ENCODE data around the gene SEMA5B. TPM values are rescaled to one million over a fixed set of nuclear protein-coding genes. Genes with fewer than 3 reads are reported as not detected.

SEMA5B gene
- total and polyA plus RNA-seq, 2 experiments from 2014 or later: 8.0 to 26.8 TPM

DNA sequence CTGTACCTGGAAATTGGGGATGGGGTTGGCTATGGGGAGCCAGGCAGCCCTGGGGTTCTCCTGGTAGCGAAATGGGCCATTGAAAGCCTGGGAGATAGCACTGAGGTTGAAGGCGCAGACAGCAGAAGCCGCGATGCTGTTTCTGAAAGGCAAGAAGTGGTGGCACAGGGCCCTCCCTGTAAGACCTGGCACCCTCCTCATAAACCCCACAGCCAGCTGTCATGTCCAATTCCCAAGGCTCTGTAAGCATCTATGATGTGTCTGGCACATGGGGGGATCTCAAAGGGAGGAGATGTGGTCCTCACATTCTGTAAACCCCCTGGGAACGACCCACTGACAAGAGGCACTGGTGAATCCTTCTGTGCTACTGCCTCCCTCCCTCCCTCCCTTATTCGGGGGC is 104.0 kb downstream of the SEMA5B start:
- H2AFZ ChIP-seq: no peak overlapping the region
- no peaks in the 10 kb centered on the region for H3K36me3 Mint-ChIP-seq (ENCODE audit: low read depth)
- no peaks in the 10 kb centered on the region for H3F3A ChIP-seq (replicated peaks; ENCODE audit: low read depth)
- TF ChIP-seq STAT1 (IDR thresholded peaks at IDR 0.05; ENCODE audit: unreplicated experiment): no peak
- TF ChIP-seq, protein P1, sequence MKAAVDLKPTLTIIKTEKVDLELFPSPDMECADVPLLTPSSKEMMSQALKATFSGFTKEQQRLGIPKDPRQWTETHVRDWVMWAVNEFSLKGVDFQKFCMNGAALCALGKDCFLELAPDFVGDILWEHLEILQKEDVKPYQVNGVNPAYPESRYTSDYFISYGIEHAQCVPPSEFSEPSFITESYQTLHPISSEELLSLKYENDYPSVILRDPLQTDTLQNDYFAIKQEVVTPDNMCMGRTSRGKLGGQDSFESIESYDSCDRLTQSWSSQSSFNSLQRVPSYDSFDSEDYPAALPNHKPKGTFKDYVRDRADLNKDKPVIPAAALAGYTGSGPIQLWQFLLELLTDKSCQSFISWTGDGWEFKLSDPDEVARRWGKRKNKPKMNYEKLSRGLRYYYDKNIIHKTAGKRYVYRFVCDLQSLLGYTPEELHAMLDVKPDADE (IDR thresholded peaks at IDR 0.05): no peak
- no peak for TF ChIP-seq ZNF114 (CRISPR knock-in tag; IDR thresholded peaks at IDR 0.05)
- no peak for TF ChIP-seq EZH2phosphoT487 (IDR thresholded peaks at IDR 0.05; ENCODE audit: unreplicated experiment)
- TF ChIP-seq NANOG (IDR thresholded peaks at IDR 0.05; ENCODE audit: borderline replicate concordance): no peak
- TF ChIP-seq, protein P2, sequence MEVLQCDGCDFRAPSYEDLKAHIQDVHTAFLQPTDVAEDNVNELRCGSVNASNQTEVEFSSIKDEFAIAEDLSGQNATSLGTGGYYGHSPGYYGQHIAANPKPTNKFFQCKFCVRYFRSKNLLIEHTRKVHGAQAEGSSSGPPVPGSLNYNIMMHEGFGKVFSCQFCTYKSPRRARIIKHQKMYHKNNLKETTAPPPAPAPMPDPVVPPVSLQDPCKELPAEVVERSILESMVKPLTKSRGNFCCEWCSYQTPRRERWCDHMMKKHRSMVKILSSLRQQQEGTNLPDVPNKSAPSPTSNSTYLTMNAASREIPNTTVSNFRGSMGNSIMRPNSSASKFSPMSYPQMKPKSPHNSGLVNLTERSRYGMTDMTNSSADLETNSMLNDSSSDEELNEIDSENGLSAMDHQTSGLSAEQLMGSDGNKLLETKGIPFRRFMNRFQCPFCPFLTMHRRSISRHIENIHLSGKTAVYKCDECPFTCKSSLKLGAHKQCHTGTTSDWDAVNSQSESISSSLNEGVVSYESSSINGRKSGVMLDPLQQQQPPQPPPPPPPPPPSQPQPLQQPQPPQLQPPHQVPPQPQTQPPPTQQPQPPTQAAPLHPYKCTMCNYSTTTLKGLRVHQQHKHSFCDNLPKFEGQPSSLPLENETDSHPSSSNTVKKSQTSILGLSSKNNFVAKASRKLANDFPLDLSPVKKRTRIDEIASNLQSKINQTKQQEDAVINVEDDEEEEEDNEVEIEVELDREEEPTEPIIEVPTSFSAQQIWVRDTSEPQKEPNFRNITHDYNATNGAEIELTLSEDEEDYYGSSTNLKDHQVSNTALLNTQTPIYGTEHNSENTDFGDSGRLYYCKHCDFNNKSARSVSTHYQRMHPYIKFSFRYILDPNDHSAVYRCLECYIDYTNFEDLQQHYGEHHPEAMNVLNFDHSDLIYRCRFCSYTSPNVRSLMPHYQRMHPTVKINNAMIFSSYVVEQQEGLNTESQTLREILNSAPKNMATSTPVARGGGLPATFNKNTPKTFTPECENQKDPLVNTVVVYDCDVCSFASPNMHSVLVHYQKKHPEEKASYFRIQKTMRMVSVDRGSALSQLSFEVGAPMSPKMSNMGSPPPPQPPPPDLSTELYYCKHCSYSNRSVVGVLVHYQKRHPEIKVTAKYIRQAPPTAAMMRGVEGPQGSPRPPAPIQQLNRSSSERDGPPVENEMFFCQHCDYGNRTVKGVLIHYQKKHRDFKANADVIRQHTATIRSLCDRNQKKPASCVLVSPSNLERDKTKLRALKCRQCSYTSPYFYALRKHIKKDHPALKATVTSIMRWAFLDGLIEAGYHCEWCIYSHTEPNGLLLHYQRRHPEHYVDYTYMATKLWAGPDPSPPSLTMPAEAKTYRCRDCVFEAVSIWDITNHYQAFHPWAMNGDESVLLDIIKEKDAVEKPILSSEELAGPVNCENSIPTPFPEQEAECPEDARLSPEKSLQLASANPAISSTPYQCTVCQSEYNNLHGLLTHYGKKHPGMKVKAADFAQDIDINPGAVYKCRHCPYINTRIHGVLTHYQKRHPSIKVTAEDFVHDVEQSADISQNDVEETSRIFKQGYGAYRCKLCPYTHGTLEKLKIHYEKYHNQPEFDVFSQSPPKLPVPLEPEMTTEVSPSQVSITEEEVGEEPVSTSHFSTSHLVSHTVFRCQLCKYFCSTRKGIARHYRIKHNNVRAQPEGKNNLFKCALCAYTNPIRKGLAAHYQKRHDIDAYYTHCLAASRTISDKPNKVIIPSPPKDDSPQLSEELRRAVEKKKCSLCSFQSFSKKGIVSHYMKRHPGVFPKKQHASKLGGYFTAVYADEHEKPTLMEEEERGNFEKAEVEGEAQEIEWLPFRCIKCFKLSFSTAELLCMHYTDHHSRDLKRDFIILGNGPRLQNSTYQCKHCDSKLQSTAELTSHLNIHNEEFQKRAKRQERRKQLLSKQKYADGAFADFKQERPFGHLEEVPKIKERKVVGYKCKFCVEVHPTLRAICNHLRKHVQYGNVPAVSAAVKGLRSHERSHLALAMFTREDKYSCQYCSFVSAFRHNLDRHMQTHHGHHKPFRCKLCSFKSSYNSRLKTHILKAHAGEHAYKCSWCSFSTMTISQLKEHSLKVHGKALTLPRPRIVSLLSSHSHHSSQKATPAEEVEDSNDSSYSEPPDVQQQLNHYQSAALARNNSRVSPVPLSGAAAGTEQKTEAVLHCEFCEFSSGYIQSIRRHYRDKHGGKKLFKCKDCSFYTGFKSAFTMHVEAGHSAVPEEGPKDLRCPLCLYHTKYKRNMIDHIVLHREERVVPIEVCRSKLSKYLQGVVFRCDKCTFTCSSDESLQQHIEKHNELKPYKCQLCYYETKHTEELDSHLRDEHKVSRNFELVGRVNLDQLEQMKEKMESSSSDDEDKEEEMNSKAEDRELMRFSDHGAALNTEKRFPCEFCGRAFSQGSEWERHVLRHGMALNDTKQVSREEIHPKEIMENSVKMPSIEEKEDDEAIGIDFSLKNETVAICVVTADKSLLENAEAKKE (CRISPR knock-in tag; IDR thresholded peaks at IDR 0.05): no peak
- TF ChIP-seq ZNF331 (CRISPR knock-in tag; IDR thresholded peaks at IDR 0.05; ENCODE audit: low read depth): no peak
- TF ChIP-seq, protein P3, sequence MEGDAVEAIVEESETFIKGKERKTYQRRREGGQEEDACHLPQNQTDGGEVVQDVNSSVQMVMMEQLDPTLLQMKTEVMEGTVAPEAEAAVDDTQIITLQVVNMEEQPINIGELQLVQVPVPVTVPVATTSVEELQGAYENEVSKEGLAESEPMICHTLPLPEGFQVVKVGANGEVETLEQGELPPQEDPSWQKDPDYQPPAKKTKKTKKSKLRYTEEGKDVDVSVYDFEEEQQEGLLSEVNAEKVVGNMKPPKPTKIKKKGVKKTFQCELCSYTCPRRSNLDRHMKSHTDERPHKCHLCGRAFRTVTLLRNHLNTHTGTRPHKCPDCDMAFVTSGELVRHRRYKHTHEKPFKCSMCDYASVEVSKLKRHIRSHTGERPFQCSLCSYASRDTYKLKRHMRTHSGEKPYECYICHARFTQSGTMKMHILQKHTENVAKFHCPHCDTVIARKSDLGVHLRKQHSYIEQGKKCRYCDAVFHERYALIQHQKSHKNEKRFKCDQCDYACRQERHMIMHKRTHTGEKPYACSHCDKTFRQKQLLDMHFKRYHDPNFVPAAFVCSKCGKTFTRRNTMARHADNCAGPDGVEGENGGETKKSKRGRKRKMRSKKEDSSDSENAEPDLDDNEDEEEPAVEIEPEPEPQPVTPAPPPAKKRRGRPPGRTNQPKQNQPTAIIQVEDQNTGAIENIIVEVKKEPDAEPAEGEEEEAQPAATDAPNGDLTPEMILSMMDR (conservative IDR thresholded peaks at IDR 0.05; ENCODE audit: low read depth in 2 of 2): no peak
- TF ChIP-seq, protein P4, sequence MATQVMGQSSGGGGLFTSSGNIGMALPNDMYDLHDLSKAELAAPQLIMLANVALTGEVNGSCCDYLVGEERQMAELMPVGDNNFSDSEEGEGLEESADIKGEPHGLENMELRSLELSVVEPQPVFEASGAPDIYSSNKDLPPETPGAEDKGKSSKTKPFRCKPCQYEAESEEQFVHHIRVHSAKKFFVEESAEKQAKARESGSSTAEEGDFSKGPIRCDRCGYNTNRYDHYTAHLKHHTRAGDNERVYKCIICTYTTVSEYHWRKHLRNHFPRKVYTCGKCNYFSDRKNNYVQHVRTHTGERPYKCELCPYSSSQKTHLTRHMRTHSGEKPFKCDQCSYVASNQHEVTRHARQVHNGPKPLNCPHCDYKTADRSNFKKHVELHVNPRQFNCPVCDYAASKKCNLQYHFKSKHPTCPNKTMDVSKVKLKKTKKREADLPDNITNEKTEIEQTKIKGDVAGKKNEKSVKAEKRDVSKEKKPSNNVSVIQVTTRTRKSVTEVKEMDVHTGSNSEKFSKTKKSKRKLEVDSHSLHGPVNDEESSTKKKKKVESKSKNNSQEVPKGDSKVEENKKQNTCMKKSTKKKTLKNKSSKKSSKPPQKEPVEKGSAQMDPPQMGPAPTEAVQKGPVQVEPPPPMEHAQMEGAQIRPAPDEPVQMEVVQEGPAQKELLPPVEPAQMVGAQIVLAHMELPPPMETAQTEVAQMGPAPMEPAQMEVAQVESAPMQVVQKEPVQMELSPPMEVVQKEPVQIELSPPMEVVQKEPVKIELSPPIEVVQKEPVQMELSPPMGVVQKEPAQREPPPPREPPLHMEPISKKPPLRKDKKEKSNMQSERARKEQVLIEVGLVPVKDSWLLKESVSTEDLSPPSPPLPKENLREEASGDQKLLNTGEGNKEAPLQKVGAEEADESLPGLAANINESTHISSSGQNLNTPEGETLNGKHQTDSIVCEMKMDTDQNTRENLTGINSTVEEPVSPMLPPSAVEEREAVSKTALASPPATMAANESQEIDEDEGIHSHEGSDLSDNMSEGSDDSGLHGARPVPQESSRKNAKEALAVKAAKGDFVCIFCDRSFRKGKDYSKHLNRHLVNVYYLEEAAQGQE (IDR thresholded peaks at IDR 0.05; ENCODE audit: unreplicated experiment): no peak
- TF ChIP-seq POLR2AphosphoS5 (IDR thresholded peaks at IDR 0.05; ENCODE audit: low read depth): no peak
- TF ChIP-seq CREB1 (CRISPR knock-in tag; IDR thresholded peaks at IDR 0.05; ENCODE audit: low read depth): no peak
- no peak for TF ChIP-seq JUNB (IDR thresholded peaks at IDR 0.05; ENCODE audit: unreplicated experiment)
- no peak for TF ChIP-seq EZH2 (IDR thresholded peaks at IDR 0.05; ENCODE audit: low read depth, unreplicated experiment)
- H3K9me2 ChIP-seq (ENCODE audit: insufficient read depth): no peaks in the 10 kb centered on the region
- no peaks in the 10 kb centered on the region for H3K79me2 ChIP-seq (replicated peaks; ENCODE audit: insufficient read depth)
- peaks cover 29% of the 10 kb centered on the region for H3K27me3 ChIP-seq (ENCODE audit: insufficient read depth)
- no peak overlapping the region for H3K27ac Mint-ChIP-seq
- H3K9me3 Mint-ChIP-seq: no peaks in the 10 kb centered on the region
- H3K27ac ChIP-seq (ENCODE audit: low read depth): no peak overlapping the region
- H4K20me1 ChIP-seq (replicated peaks; ENCODE audit: insufficient read depth): no peaks in the 10 kb centered on the region; the same call in 1 of the 2 replicates
- H3K4me1 Mint-ChIP-seq: no peaks in the 10 kb centered on the region; the same call in 2 of the 3 replicates
- no peak overlapping the region for H3K4me3 Mint-ChIP-seq
- H3K4me1 ChIP-seq (ENCODE audit: insufficient read depth): no peaks in the 10 kb centered on the region
- DNase-seq (ENCODE audit: low spot score) (no peak), ATAC-seq (no peak)
- no peaks in the 10 kb centered on the region for H3K36me3 ChIP-seq (ENCODE audit: insufficient read depth)
- peaks cover 5% of the 10 kb centered on the region for H3K27me3 Mint-ChIP-seq (ENCODE audit: insufficient read depth, low read depth, poor library complexity)
- H3K4me2 ChIP-seq: no peak overlapping the region
- H3K4me3 ChIP-seq: no peak overlapping the region
